Heart left ventricle (tissue), 13 donors: ENCODE results near the gene HOXD8.

Experiments used
- CTCF ChIP-seq, 12 donors: fragments of 200-600 bp; sonication (generic) in 4 of 12; IDR thresholded peaks; one replicate each; pipeline versions ENCODE4 v1.5.0 to v1.8.0; 2018 to 2022; ENCODE audit warnings: antibody characterized with exemption in 12 of 12, mild to moderate bottlenecking in 5 of 12
- POLR2A ChIP-seq, 2 donors: fragments of 450-650 bp; IDR thresholded peaks; one replicate each; pipeline ENCODE4 v1.6.1; 2017; ENCODE audit warnings: antibody characterized with exemption in 2 of 2, mild to moderate bottlenecking in 2 of 2, moderate library complexity in 2 of 2
- donor health status: ischemic (EF 13 %, LVEDD 7.1; RV severe dilation, severe dysfunction).
- donor health status: DM: no; HTN: yes; CAD: no.
- donor health status: DM: no; HTN: no; CAD: no.
- donor health status: ischemic (EF 25% LVEDD 6.9; RV normal size, moderate dysfunction).
- donor health status: ischemic (EF 25% LVEDD 5.7; RV mildly dilated, moderate dysfunction).
- donor health status: ischemic (EF 35%, LVEDD 5.7; RV mildly dilated, moderate dysfunction).
- donor health status: nonischemic (EF 11% LVEDD 7.7; RV severe dilation, severe dysfunction).
- donor health status: DM: yes; HTN: yes; CAD: no.
- donor health status: PGD.
- donor health status: ischemic (EF 29% LVEDD 5.4; RV normal size, mild dysfunction).
- donor health status: nonischemic (EF 23%, LVEDD 6.1; RV moderate dilation, normal function).

GRCh38 chr2:176106581-176107539 lies 22.6 kb upstream of the HOXD8 start, which contains the start of gene HOXD11:
- TF ChIP-seq CTCF (IDR thresholded peaks at IDR 0.05), result no peak
- no peak for TF ChIP-seq POLR2A (IDR thresholded peaks at IDR 0.05)
